ENCODE data around the gene CETN3.

DNA sequence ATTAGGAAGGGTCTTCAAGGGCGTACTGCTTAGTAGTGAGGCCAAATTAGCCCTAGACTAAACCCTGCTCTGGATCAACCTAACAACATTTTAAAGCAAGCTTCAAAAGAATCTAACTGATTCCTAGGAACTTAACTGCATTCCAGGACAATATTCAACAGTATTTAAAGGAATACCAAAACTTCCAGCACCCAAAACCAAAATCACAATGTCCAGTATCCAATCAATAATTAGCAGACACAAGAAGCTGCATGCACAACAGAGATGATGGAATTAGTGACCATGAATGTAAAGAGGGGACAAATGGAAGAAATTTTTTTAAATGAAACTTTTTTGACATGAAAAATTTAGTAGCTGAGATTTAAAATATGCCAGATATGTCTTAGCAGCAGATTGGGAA lies 53.9 kb downstream of the CETN3 start:
- TF ChIP-seq, protein P1, sequence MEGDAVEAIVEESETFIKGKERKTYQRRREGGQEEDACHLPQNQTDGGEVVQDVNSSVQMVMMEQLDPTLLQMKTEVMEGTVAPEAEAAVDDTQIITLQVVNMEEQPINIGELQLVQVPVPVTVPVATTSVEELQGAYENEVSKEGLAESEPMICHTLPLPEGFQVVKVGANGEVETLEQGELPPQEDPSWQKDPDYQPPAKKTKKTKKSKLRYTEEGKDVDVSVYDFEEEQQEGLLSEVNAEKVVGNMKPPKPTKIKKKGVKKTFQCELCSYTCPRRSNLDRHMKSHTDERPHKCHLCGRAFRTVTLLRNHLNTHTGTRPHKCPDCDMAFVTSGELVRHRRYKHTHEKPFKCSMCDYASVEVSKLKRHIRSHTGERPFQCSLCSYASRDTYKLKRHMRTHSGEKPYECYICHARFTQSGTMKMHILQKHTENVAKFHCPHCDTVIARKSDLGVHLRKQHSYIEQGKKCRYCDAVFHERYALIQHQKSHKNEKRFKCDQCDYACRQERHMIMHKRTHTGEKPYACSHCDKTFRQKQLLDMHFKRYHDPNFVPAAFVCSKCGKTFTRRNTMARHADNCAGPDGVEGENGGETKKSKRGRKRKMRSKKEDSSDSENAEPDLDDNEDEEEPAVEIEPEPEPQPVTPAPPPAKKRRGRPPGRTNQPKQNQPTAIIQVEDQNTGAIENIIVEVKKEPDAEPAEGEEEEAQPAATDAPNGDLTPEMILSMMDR (IDR thresholded peaks at IDR 0.05; ENCODE audit: poor library complexity, severe bottlenecking), result no peak
- TF ChIP-seq POLR2AphosphoS5 (IDR thresholded peaks at IDR 0.05), result no peak
- TF ChIP-seq, protein P2, sequence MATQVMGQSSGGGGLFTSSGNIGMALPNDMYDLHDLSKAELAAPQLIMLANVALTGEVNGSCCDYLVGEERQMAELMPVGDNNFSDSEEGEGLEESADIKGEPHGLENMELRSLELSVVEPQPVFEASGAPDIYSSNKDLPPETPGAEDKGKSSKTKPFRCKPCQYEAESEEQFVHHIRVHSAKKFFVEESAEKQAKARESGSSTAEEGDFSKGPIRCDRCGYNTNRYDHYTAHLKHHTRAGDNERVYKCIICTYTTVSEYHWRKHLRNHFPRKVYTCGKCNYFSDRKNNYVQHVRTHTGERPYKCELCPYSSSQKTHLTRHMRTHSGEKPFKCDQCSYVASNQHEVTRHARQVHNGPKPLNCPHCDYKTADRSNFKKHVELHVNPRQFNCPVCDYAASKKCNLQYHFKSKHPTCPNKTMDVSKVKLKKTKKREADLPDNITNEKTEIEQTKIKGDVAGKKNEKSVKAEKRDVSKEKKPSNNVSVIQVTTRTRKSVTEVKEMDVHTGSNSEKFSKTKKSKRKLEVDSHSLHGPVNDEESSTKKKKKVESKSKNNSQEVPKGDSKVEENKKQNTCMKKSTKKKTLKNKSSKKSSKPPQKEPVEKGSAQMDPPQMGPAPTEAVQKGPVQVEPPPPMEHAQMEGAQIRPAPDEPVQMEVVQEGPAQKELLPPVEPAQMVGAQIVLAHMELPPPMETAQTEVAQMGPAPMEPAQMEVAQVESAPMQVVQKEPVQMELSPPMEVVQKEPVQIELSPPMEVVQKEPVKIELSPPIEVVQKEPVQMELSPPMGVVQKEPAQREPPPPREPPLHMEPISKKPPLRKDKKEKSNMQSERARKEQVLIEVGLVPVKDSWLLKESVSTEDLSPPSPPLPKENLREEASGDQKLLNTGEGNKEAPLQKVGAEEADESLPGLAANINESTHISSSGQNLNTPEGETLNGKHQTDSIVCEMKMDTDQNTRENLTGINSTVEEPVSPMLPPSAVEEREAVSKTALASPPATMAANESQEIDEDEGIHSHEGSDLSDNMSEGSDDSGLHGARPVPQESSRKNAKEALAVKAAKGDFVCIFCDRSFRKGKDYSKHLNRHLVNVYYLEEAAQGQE (IDR thresholded peaks at IDR 0.05; ENCODE audit: borderline replicate concordance), result no peak
- TF ChIP-seq EZH2 (IDR thresholded peaks at IDR 0.05; ENCODE audit: borderline replicate concordance, insufficient read depth, low read length, poor library complexity, severe bottlenecking), result no peak
- no peak for TF ChIP-seq SMC3 (conservative IDR thresholded peaks at IDR 0.05; ENCODE audit: poor library complexity)

Data from neural cell (in vitro differentiated cells).